BJ (cell line): ENCODE data around the gene HIVEP3. TPM values are rescaled to one million over a fixed set of nuclear protein-coding genes. Genes with fewer than 3 reads are reported as not detected.
A peak's percentile ranks its signal among the peaks of the same experiment; 100 is the strongest.

Source experiments
- CTCF ChIA-PET: fragments of 350-600 bp; formaldehyde crosslinking; extraction: SDS; loops from one replicate; lab custom pipeline; 2021; ENCODE audit warnings: antibody characterized with exemption, inconsistent platforms; lab: Yijun Ruan, JAX
- POLR2A ChIA-PET: fragments of 300-600 bp; sonication (Branson Sonifier 250); formaldehyde crosslinking; extraction: SDS; loops from one replicate; lab custom pipeline; 2021; ENCODE audit warnings: antibody characterized with exemption; lab: Charles Lee
- DNase-seq: peaks from one replicate; pipeline ENCODE4 v3.0.0-alpha.2; 2011; ENCODE audit warnings: low read depth
- H3K27me3 ChIP-seq: 2 replicates; pipeline ENCODE4 v1.6.0; 2011; ENCODE audit warnings: low read length; ENCODE audit not compliant: control insufficient read depth, insufficient read depth
- H3K36me3 ChIP-seq: 2 replicates; pipeline ENCODE4 v1.5.1; 2011; ENCODE audit warnings: low read length; ENCODE audit not compliant: control insufficient read depth, insufficient read depth
- H3K4me3 ChIP-seq: 2 replicates; pipeline ENCODE4 v1.5.1; 2011; ENCODE audit warnings: low read depth, mild to moderate bottlenecking, control low read depth, low read length
- polyA plus RNA-seq: library from polyadenylated mRNA; depleted of rRNA; stranded (reverse); fragments of >200 nt; gene quantifications from 2 replicates; pipeline ENCODE4 v1.2.3, GENCODE V29; 2011
- TF ChIP-seq, protein P1 (sequence below): IDR thresholded peaks from 2 replicates; pipeline ENCODE4 v1.5.1; 2011; ENCODE audit warnings: low read depth, mild to moderate bottlenecking, control low read depth, inconsistent platforms, low read length, moderate library complexity; ENCODE audit not compliant: insufficient read depth

HIVEP3 gene
- polyA plus RNA-seq, 1 experiment: 4.0 TPM

DNA sequence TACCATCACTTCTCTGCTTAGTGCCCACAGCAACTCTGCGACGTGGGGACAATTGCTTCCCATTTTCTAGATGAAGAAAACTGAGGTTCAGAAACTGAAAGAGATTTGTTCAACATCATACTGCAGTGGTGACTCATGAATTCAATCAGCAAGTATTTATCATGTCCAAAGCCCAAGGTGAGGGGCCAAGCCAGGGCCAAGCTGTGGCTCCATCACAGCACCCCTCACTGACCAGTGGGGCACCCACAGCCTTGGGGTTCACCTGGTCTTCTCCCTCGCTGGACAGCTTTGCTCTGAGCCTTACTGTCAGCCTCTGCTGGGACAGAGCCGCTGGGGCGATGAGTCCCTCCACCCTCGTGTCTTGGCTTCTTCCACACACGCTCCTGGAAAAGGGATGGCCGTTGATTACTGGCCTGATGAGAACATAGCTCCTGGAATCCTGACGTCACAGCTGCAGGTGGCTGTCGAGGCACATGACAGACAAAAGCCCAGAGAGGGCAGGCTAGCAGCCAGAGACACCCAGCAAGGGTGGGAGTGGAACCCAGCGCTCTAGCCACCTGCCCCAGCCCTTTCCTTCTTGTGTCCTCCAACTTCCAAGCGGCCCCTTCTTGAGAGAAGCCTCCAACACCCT, 440.5 kb downstream of the HIVEP3 start:
- no peak for DNase-seq
- Histone ChIP-seq H3K36me3 (no peaks in the 10 kb centered on the region), H3K4me3 (no peak overlapping the region), H3K27me3 (no peaks in the 10 kb centered on the region)
- CTCF ChIA-PET: interaction anchor here (1.7 kb wide), 1 partner anchor 14 kb away, joined by 7 read pairs; no protein-coding TSS in a partner anchor
- TF ChIP-seq, protein P1, sequence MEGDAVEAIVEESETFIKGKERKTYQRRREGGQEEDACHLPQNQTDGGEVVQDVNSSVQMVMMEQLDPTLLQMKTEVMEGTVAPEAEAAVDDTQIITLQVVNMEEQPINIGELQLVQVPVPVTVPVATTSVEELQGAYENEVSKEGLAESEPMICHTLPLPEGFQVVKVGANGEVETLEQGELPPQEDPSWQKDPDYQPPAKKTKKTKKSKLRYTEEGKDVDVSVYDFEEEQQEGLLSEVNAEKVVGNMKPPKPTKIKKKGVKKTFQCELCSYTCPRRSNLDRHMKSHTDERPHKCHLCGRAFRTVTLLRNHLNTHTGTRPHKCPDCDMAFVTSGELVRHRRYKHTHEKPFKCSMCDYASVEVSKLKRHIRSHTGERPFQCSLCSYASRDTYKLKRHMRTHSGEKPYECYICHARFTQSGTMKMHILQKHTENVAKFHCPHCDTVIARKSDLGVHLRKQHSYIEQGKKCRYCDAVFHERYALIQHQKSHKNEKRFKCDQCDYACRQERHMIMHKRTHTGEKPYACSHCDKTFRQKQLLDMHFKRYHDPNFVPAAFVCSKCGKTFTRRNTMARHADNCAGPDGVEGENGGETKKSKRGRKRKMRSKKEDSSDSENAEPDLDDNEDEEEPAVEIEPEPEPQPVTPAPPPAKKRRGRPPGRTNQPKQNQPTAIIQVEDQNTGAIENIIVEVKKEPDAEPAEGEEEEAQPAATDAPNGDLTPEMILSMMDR: no peak
- POLR2A ChIA-PET: no interaction called here

DNA sequence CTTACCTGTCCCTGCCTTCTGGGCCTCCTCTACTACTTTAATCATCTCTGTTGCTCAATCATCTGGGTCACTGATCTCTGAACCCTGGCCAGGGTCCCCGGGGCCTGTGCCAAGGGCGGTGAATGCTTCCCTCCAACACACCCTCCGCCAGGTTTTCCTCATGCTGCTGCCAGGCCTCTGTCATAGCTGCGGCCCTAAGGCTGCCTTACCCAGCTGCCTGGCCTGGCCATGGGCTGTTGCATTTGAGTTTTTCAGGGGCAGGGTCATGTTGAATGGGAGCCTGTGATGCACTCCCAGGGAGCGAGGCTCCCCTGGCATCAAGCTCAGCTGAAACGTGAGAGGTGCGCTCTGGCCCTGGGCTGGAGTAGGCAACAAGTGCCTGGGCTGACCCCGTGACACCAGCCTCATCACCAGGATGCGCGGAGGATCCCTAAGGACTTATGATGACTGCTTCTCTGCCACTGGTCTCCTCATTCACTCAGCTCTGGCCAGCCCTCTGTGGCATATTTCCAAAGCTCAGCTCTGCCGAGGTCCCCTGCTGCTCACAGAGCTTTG, 441.8 kb downstream of the HIVEP3 start:
- DNase-seq: no peak
- TF ChIP-seq, protein P1: no peak
- POLR2A ChIA-PET: no interaction called here
- no peaks in the 10 kb centered on the region for H3K27me3 ChIP-seq
- H3K36me3 ChIP-seq: no peaks in the 10 kb centered on the region
- CTCF ChIA-PET: interaction anchor here (1.2 to 1.7 kb wide), 2 partner anchors 16 to 96 kb away, joined by 3 to 7 read pairs; no protein-coding TSS in a partner anchor
- H3K4me3 ChIP-seq: no peak overlapping the region

DNA sequence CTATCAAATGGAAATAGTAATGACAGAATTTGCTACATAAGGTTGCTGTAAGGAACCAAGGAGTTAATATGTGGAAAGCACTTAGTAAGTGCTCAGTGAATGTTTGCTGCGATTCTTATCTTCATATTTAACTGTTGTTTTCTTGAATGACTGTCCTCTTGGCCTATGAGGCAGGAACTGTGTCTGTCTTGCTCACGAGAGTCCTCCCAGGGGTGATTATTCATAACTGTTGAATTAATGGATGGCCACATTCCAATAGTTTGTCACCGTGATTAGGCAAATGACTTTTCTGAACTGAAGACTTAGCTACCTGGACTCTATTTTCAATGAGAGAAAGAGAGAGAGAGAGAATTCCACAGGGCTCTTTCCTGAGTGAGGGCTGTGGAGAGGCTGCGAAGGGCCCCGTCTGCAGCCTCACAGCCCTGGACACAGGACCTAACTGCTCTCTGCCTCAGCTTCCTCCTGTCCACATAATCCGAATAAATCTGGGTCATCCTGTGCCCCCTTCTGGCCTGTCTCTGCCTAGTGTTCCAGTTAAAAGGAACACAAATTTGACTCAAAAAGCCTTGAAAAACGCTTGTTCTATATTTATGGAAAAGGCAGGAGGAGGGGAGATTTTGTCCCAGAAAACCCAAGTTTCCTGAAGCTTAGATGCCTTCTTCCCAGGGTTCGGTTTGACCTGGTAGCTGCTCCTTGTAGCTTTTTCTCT, 442.7 kb downstream of the HIVEP3 start:
- DNase-seq: no peak
- POLR2A ChIA-PET: no interaction called here
- Histone ChIP-seq H3K27me3 (no peaks in the 10 kb centered on the region), H3K4me3 (no peak overlapping the region), H3K36me3 (no peaks in the 10 kb centered on the region)
- CTCF ChIA-PET: interaction anchor here (1.2 to 1.5 kb wide), 3 partner anchors 43 to 97 kb away, joined by 3 read pairs; no protein-coding TSS in a partner anchor
- TF ChIP-seq, protein P1: 0 out of 2 replicates have a peak, but pooled peaks have one; percentile 5

DNA sequence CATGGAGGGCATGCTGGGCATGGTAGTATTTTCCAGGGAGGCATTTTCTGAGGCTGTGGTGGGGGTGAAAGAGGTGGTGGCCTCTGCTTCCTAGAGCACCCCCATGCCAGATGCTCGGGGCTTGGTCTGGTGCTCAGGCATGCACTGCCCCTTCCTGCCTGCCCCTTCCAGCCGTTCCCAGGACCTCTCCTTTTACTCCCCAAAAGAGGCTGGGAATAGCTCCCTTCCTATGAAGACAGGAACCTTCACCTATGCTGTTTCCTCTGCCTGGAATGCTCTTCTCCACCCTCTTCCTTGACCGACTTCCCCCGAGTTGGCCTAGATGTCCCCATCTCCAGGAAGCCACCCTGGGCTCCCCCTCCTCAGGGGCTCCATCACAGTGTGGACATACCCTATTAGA, 443.4 kb downstream of the HIVEP3 start:
- Histone ChIP-seq H3K36me3 (no peaks in the 10 kb centered on the region), H3K27me3 (no peaks in the 10 kb centered on the region), H3K4me3 (no peak overlapping the region)
- POLR2A ChIA-PET: no interaction called here
- CTCF ChIA-PET: interaction anchor here (1.2 to 1.5 kb wide), 3 partner anchors 17 to 43 kb away, joined by 3 read pairs; no protein-coding TSS in a partner anchor
- TF ChIP-seq, protein P1: no peak
- no peak for DNase-seq
